ENCODE results near the gene OPCML.

The OPCML gene

GRCh38 chr11:133232665-133233064, 299.6 kb downstream of the OPCML start:
- no peak for DNase-seq (ENCODE audit: low spot score)

- DNase-seq (ENCODE audit: low spot score), result no peak
Observed at GRCh38 chr11:133230431-133230830, 301.9 kb downstream of the OPCML start.

GRCh38 chr11:133228471-133229329, 303.6 kb downstream of the OPCML start:
- no peak for DNase-seq (ENCODE audit: low spot score)

- no peak for DNase-seq (ENCODE audit: low spot score)
Observed at GRCh38 chr11:133227632-133228111, 304.6 kb downstream of the OPCML start.

- DNase-seq (ENCODE audit: low spot score), result no peak
Observed at GRCh38 chr11:133224271-133224670, 308.0 kb downstream of the OPCML start.

- DNase-seq (ENCODE audit: low spot score), result no peak
Observed at GRCh38 chr11:133222425-133223330, 309.6 kb downstream of the OPCML start.

- no peak for DNase-seq (ENCODE audit: low spot score)
Observed at GRCh38 chr11:133219543-133219942, 312.8 kb downstream of the OPCML start.

GRCh38 chr11:133216813-133217212, 315.5 kb downstream of the OPCML start:
- no peak for DNase-seq (ENCODE audit: low spot score)

- DNase-seq (ENCODE audit: low spot score), result no peak
Observed at GRCh38 chr11:133215596-133216230, 316.6 kb downstream of the OPCML start.

GRCh38 chr11:133214646-133215045, 317.7 kb downstream of the OPCML start:
- no peak for DNase-seq (ENCODE audit: low spot score)

GRCh38 chr11:133212201-133212600, 320.1 kb downstream of the OPCML start:
- DNase-seq (ENCODE audit: low spot score), result no peak

- DNase-seq (ENCODE audit: low spot score), result no peak
Observed at GRCh38 chr11:133207995-133208394, 324.3 kb downstream of the OPCML start.

GRCh38 chr11:133206313-133207005, 325.8 kb downstream of the OPCML start:
- no peak for DNase-seq (ENCODE audit: low spot score)

- no peak for DNase-seq (ENCODE audit: low spot score)
Observed at GRCh38 chr11:133204158-133204557, 328.1 kb downstream of the OPCML start.

- no peak for DNase-seq (ENCODE audit: low spot score)
Observed at GRCh38 chr11:133202816-133203215, 329.5 kb downstream of the OPCML start.

- DNase-seq (ENCODE audit: low spot score), result no peak
Observed at GRCh38 chr11:133198438-133198837, 333.9 kb downstream of the OPCML start.

- DNase-seq (ENCODE audit: low spot score), result no peak
Observed at GRCh38 chr11:133197425-133197824, 334.9 kb downstream of the OPCML start.

GRCh38 chr11:133191931-133192330, 340.4 kb downstream of the OPCML start:
- DNase-seq (ENCODE audit: low spot score), result no peak

GRCh38 chr11:133181667-133182066, 350.6 kb downstream of the OPCML start:
- DNase-seq (ENCODE audit: low spot score), result no peak

- DNase-seq (ENCODE audit: low spot score), result no peak
Observed at GRCh38 chr11:133181066-133181465, 351.2 kb downstream of the OPCML start.

GRCh38 chr11:133180201-133180600, 352.1 kb downstream of the OPCML start:
- no peak for DNase-seq (ENCODE audit: low spot score)

GRCh38 chr11:133176748-133177147, 355.6 kb downstream of the OPCML start:
- DNase-seq (ENCODE audit: low spot score), result no peak
